GM23338 (cell line): ENCODE measurements around the gene CD6. TPM values are rescaled to one million over a fixed set of nuclear protein-coding genes. Genes with fewer than 3 reads are reported as not detected.

ENCODE experiments used
- ATAC-seq: fragments of 200-7000 bp; cut with Tn5 transposase; 3 replicates; pipeline ENCODE4 v1.9.1; 2020
- DNase-seq: peaks from one replicate; pipeline ENCODE4 v3.0.0-alpha.2; 2015; ENCODE audit warnings: low spot score
- H2AFZ ChIP-seq: fragments of 200-600 bp; sonication (generic); 2 replicates; pipeline ENCODE4 v1.8.0; 2016; ENCODE audit warnings: antibody characterized with exemption, mild to moderate bottlenecking, moderate library complexity
- H3F3A ChIP-seq: fragments of 200-600 bp; sonication (generic); replicated peaks from 2 replicates; pipeline ENCODE4 v1.8.0; 2017; ENCODE audit warnings: antibody characterized with exemption, mixed run types, low read depth
- H3K27ac ChIP-seq: fragments of 200-600 bp; sonication (generic); 2 replicates; pipeline ENCODE4 v1.6.1; 2016; ENCODE audit warnings: low read depth
- H3K27me3 ChIP-seq: fragments of 200-600 bp; sonication (generic); 2 replicates; pipeline ENCODE4 v1.8.0; 2016; ENCODE audit warnings: mild to moderate bottlenecking, mixed run types, moderate library complexity; ENCODE audit not compliant: insufficient read depth
- H3K36me3 ChIP-seq: fragments of 200-600 bp; sonication (generic); 2 replicates; pipeline ENCODE4 v1.8.0; 2016; ENCODE audit warnings: mild to moderate bottlenecking; ENCODE audit not compliant: insufficient read depth
- H3K4me1 ChIP-seq: fragments of 200-600 bp; sonication (generic); 2 replicates; pipeline ENCODE4 v1.8.0; 2016; ENCODE audit warnings: mild to moderate bottlenecking, moderate library complexity; ENCODE audit not compliant: insufficient read depth
- H3K4me2 ChIP-seq: fragments of 200-600 bp; sonication (generic); 2 replicates; pipeline ENCODE4 v1.7.1; 2017; ENCODE audit warnings: mixed run types
- H3K4me3 ChIP-seq: fragments of 200-600 bp; sonication (generic); 2 replicates; pipeline ENCODE4 v1.6.1; 2016; ENCODE audit warnings: mixed run types
- H3K79me2 ChIP-seq: fragments of 200-600 bp; sonication (generic); replicated peaks from 2 replicates; pipeline ENCODE4 v1.8.0; 2017; ENCODE audit warnings: mild to moderate bottlenecking; ENCODE audit not compliant: insufficient read depth
- H3K9me2 ChIP-seq: fragments of 200-600 bp; sonication (generic); 2 replicates; pipeline ENCODE4 v1.8.0; 2017; ENCODE audit not compliant: insufficient read depth
- H4K20me1 ChIP-seq: fragments of 200-600 bp; sonication (generic); replicated peaks from 2 replicates; pipeline ENCODE4 v1.8.0; 2017; ENCODE audit warnings: mild to moderate bottlenecking; ENCODE audit not compliant: insufficient read depth
- H3K27ac Mint-ChIP-seq: 2 replicates; pipeline ENCODE4 v1.8.0; 2020; ENCODE audit warnings: inconsistent platforms, mild to moderate bottlenecking, moderate library complexity, mixed read lengths
- H3K27me3 Mint-ChIP-seq: 3 replicates; pipeline ENCODE4 v1.8.0; 2022; ENCODE audit warnings: low read depth, mild to moderate bottlenecking, moderate library complexity, mixed read lengths, inconsistent platforms; ENCODE audit not compliant: insufficient read depth, poor library complexity
- H3K36me3 Mint-ChIP-seq: 3 replicates; pipeline ENCODE4 v1.8.0; 2021; ENCODE audit warnings: low read depth, mild to moderate bottlenecking, inconsistent platforms, moderate library complexity, mixed read lengths
- H3K4me1 Mint-ChIP-seq: 3 replicates; pipeline ENCODE4 v1.8.0; 2020; ENCODE audit warnings: mild to moderate bottlenecking, inconsistent platforms, mixed read lengths
- H3K4me3 Mint-ChIP-seq: 3 replicates; pipeline ENCODE4 v1.8.0; 2021; ENCODE audit warnings: moderate library complexity, mild to moderate bottlenecking, inconsistent platforms, mixed read lengths
- H3K9me3 Mint-ChIP-seq: 3 replicates; pipeline ENCODE4 v1.8.0; 2020; ENCODE audit warnings: moderate library complexity, mild to moderate bottlenecking, inconsistent platforms, mixed read lengths
- CREB1 ChIP-seq: fragments of 250-450 bp; sonication (Bioruptor Pico); IDR thresholded peaks from 2 replicates; pipeline ENCODE4 v1.5.0; 2020; ENCODE audit warnings: low read depth, mild to moderate bottlenecking, moderate library complexity
- EZH2 ChIP-seq: fragments of 200-600 bp; sonication (generic); IDR thresholded peaks from one replicate; pipeline ENCODE4 v1.8.0; 2017; ENCODE audit warnings: antibody characterized with exemption, mild to moderate bottlenecking, low read depth; ENCODE audit not compliant: unreplicated experiment
- EZH2phosphoT487 ChIP-seq: fragments of 200-600 bp; sonication (generic); IDR thresholded peaks from one replicate; pipeline ENCODE4 v1.8.1; 2018; ENCODE audit warnings: antibody characterized with exemption; ENCODE audit not compliant: unreplicated experiment
- JUNB ChIP-seq: IDR thresholded peaks from one replicate; pipeline ENCODE4 v1.6.1; 2016; ENCODE audit warnings: antibody characterized with exemption; ENCODE audit not compliant: unreplicated experiment
- NANOG ChIP-seq: IDR thresholded peaks from 2 replicates; pipeline ENCODE4 v1.6.1; 2016; ENCODE audit warnings: antibody characterized with exemption, borderline replicate concordance
- POLR2AphosphoS5 ChIP-seq: IDR thresholded peaks from 2 replicates; pipeline ENCODE4 v1.6.1; 2016; ENCODE audit warnings: antibody characterized with exemption, low read depth
- STAT1 ChIP-seq: IDR thresholded peaks from one replicate; pipeline ENCODE4 v1.6.1; 2016; ENCODE audit warnings: antibody characterized with exemption; ENCODE audit not compliant: unreplicated experiment
- ZNF114 ChIP-seq: fragments of 250-450 bp; sonication (Bioruptor Pico); IDR thresholded peaks from 2 replicates; pipeline ENCODE4 v1.5.0; 2020; ENCODE audit warnings: mild to moderate bottlenecking, moderate library complexity
- ZNF331 ChIP-seq: fragments of 250-450 bp; sonication (Bioruptor Pico); IDR thresholded peaks from 2 replicates; pipeline ENCODE4 v1.5.0; 2020; ENCODE audit warnings: low read depth, mild to moderate bottlenecking, moderate library complexity
- polyA plus RNA-seq: library from polyadenylated mRNA; unstranded; fragments of >200 nt; fragmentation: Nextera tagmentation; extraction: Ambion mirVana; gene quantifications from 2 replicates; pipeline ENCODE4 v1.2.1, GENCODE V29; 2016
- total RNA-seq: library from RNA; depleted of rRNA; stranded (reverse); fragments of >200 nt; shearing (Covaris generic); gene quantifications from 2 replicates; pipeline ENCODE4 v1.2.3, GENCODE V29; 2014
- TF ChIP-seq, protein P1 (sequence below): IDR thresholded peaks from one replicate; pipeline ENCODE4 v1.6.1; 2018; ENCODE audit warnings: antibody characterized with exemption; ENCODE audit not compliant: unreplicated experiment
- TF ChIP-seq, protein P2 (sequence below): IDR thresholded peaks from 2 replicates; pipeline ENCODE4 v1.6.1; 2016; ENCODE audit warnings: antibody characterized with exemption
- TF ChIP-seq, protein P3 (sequence below): fragments of 250-450 bp; sonication (Bioruptor Pico); IDR thresholded peaks from 2 replicates; pipeline ENCODE4 v1.5.0; 2020; ENCODE audit warnings: mild to moderate bottlenecking, moderate library complexity
- TF ChIP-seq, protein P4 (sequence below), 2 experiments: fragments of 200-600 bp in 1 of 2; sonication (generic) in 1 of 2; conservative IDR thresholded peaks; 2 replicates each; pipeline versions ENCODE4 v1.5.1 to v1.6.1; 2016 to 2017; ENCODE audit warnings: antibody characterized with exemption in 2 of 2, low read depth in 2 of 2, mild to moderate bottlenecking in 2 of 2, moderate library complexity in 1 of 2

The CD6 gene
- total and polyA plus RNA-seq, 2 experiments from 2014 or later: 0.49 TPM; not detected in 1

DNA sequence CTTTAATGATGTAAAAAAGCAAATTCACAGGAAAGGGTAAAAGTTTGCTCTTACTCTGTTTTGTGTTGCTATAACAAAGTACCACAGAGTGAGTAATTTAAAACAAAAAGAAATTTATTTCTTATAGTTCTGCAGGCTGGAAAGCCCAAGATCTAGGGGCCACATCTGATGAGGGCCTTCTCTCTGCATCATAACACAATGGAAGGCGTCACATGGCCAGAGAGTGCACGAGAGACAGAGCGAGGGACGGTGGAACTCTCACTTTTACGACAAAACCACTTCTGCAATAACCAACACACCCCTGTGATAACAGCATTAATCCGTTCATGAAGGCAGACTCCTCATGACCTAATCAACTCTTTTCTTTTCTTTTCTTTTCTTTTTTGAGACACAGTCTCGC, 31.1 kb downstream of the CD6 start:
- Mint-ChIP-seq H3K36me3 (no peaks in the 10 kb centered on the region), H3K27me3 (peaks cover 40% of the 10 kb centered on the region), H3K27ac (no peak overlapping the region), H3K4me3 (no peak overlapping the region), H3K9me3 (no peaks in the 10 kb centered on the region), H3K4me1 (peaks cover 24% of the 10 kb centered on the region)
- Histone ChIP-seq H3K4me2 (no peak overlapping the region), H3K79me2 (no peaks in the 10 kb centered on the region), H3K27me3 (peaks cover 39% of the 10 kb centered on the region), H3F3A (no peaks in the 10 kb centered on the region), H3K9me2 (no peaks in the 10 kb centered on the region), H4K20me1 (no peaks in the 10 kb centered on the region; the same call in 1 of the 2 replicates), H3K4me1 (peaks cover 4% of the 10 kb centered on the region; the same call in 1 of the 2 replicates), H3K36me3 (no peaks in the 10 kb centered on the region), H3K27ac (no peak overlapping the region), H2AFZ (no peak overlapping the region), H3K4me3 (no peak overlapping the region)
- ATAC-seq (no peak), DNase-seq (no peak)
- TF ChIP-seq, protein P1, sequence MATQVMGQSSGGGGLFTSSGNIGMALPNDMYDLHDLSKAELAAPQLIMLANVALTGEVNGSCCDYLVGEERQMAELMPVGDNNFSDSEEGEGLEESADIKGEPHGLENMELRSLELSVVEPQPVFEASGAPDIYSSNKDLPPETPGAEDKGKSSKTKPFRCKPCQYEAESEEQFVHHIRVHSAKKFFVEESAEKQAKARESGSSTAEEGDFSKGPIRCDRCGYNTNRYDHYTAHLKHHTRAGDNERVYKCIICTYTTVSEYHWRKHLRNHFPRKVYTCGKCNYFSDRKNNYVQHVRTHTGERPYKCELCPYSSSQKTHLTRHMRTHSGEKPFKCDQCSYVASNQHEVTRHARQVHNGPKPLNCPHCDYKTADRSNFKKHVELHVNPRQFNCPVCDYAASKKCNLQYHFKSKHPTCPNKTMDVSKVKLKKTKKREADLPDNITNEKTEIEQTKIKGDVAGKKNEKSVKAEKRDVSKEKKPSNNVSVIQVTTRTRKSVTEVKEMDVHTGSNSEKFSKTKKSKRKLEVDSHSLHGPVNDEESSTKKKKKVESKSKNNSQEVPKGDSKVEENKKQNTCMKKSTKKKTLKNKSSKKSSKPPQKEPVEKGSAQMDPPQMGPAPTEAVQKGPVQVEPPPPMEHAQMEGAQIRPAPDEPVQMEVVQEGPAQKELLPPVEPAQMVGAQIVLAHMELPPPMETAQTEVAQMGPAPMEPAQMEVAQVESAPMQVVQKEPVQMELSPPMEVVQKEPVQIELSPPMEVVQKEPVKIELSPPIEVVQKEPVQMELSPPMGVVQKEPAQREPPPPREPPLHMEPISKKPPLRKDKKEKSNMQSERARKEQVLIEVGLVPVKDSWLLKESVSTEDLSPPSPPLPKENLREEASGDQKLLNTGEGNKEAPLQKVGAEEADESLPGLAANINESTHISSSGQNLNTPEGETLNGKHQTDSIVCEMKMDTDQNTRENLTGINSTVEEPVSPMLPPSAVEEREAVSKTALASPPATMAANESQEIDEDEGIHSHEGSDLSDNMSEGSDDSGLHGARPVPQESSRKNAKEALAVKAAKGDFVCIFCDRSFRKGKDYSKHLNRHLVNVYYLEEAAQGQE: no peak
- no peak for TF ChIP-seq ZNF331
- TF ChIP-seq CREB1 (CRISPR knock-in tag): no peak
- no peak for TF ChIP-seq ZNF114
- no peak for TF ChIP-seq EZH2
- no peak for TF ChIP-seq JUNB
- no peak for TF ChIP-seq STAT1
- TF ChIP-seq, protein P2, sequence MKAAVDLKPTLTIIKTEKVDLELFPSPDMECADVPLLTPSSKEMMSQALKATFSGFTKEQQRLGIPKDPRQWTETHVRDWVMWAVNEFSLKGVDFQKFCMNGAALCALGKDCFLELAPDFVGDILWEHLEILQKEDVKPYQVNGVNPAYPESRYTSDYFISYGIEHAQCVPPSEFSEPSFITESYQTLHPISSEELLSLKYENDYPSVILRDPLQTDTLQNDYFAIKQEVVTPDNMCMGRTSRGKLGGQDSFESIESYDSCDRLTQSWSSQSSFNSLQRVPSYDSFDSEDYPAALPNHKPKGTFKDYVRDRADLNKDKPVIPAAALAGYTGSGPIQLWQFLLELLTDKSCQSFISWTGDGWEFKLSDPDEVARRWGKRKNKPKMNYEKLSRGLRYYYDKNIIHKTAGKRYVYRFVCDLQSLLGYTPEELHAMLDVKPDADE: no peak
- TF ChIP-seq, protein P3, sequence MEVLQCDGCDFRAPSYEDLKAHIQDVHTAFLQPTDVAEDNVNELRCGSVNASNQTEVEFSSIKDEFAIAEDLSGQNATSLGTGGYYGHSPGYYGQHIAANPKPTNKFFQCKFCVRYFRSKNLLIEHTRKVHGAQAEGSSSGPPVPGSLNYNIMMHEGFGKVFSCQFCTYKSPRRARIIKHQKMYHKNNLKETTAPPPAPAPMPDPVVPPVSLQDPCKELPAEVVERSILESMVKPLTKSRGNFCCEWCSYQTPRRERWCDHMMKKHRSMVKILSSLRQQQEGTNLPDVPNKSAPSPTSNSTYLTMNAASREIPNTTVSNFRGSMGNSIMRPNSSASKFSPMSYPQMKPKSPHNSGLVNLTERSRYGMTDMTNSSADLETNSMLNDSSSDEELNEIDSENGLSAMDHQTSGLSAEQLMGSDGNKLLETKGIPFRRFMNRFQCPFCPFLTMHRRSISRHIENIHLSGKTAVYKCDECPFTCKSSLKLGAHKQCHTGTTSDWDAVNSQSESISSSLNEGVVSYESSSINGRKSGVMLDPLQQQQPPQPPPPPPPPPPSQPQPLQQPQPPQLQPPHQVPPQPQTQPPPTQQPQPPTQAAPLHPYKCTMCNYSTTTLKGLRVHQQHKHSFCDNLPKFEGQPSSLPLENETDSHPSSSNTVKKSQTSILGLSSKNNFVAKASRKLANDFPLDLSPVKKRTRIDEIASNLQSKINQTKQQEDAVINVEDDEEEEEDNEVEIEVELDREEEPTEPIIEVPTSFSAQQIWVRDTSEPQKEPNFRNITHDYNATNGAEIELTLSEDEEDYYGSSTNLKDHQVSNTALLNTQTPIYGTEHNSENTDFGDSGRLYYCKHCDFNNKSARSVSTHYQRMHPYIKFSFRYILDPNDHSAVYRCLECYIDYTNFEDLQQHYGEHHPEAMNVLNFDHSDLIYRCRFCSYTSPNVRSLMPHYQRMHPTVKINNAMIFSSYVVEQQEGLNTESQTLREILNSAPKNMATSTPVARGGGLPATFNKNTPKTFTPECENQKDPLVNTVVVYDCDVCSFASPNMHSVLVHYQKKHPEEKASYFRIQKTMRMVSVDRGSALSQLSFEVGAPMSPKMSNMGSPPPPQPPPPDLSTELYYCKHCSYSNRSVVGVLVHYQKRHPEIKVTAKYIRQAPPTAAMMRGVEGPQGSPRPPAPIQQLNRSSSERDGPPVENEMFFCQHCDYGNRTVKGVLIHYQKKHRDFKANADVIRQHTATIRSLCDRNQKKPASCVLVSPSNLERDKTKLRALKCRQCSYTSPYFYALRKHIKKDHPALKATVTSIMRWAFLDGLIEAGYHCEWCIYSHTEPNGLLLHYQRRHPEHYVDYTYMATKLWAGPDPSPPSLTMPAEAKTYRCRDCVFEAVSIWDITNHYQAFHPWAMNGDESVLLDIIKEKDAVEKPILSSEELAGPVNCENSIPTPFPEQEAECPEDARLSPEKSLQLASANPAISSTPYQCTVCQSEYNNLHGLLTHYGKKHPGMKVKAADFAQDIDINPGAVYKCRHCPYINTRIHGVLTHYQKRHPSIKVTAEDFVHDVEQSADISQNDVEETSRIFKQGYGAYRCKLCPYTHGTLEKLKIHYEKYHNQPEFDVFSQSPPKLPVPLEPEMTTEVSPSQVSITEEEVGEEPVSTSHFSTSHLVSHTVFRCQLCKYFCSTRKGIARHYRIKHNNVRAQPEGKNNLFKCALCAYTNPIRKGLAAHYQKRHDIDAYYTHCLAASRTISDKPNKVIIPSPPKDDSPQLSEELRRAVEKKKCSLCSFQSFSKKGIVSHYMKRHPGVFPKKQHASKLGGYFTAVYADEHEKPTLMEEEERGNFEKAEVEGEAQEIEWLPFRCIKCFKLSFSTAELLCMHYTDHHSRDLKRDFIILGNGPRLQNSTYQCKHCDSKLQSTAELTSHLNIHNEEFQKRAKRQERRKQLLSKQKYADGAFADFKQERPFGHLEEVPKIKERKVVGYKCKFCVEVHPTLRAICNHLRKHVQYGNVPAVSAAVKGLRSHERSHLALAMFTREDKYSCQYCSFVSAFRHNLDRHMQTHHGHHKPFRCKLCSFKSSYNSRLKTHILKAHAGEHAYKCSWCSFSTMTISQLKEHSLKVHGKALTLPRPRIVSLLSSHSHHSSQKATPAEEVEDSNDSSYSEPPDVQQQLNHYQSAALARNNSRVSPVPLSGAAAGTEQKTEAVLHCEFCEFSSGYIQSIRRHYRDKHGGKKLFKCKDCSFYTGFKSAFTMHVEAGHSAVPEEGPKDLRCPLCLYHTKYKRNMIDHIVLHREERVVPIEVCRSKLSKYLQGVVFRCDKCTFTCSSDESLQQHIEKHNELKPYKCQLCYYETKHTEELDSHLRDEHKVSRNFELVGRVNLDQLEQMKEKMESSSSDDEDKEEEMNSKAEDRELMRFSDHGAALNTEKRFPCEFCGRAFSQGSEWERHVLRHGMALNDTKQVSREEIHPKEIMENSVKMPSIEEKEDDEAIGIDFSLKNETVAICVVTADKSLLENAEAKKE (CRISPR knock-in tag): no peak
- TF ChIP-seq, protein P4, sequence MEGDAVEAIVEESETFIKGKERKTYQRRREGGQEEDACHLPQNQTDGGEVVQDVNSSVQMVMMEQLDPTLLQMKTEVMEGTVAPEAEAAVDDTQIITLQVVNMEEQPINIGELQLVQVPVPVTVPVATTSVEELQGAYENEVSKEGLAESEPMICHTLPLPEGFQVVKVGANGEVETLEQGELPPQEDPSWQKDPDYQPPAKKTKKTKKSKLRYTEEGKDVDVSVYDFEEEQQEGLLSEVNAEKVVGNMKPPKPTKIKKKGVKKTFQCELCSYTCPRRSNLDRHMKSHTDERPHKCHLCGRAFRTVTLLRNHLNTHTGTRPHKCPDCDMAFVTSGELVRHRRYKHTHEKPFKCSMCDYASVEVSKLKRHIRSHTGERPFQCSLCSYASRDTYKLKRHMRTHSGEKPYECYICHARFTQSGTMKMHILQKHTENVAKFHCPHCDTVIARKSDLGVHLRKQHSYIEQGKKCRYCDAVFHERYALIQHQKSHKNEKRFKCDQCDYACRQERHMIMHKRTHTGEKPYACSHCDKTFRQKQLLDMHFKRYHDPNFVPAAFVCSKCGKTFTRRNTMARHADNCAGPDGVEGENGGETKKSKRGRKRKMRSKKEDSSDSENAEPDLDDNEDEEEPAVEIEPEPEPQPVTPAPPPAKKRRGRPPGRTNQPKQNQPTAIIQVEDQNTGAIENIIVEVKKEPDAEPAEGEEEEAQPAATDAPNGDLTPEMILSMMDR (conservative IDR thresholded peaks at IDR 0.05; ENCODE audit: low read depth in 2 of 2): no peak
- no peak for TF ChIP-seq EZH2phosphoT487
- no peak for TF ChIP-seq NANOG
- no peak for TF ChIP-seq POLR2AphosphoS5
